ENCODE data around the gene PRDX2.

GRCh38 chr19:12754465-12755196 lies 47.0 kb downstream of the PRDX2 start:
- TF ChIP-seq HDAC2 (IDR thresholded peaks at IDR 0.05) = no peak
- no peak for TF ChIP-seq FOS (IDR thresholded peaks at IDR 0.05; ENCODE audit: borderline replicate concordance, extremely low read depth, insufficient read length)
- no peak for TF ChIP-seq USF2 (IDR thresholded peaks at IDR 0.05; ENCODE audit: borderline replicate concordance, low read depth, low read length)
- no peak for TF ChIP-seq SIN3A (IDR thresholded peaks at IDR 0.05; ENCODE audit: low read depth, low read length)
- TF ChIP-seq RAD51 (IDR thresholded peaks at IDR 0.05) = no peak
- no peak for TF ChIP-seq RCOR1 (conservative IDR thresholded peaks at IDR 0.05; ENCODE audit: low read depth, low read length)
- TF ChIP-seq CTCF (IDR thresholded peaks at IDR 0.05 in 2 of 3, conservative IDR thresholded peaks at IDR 0.05 in 1 of 3; ENCODE audit: control insufficient read depth in 2 of 3, extremely low read depth in 1 of 3, insufficient read depth in 1 of 3, low read depth in 3 of 3, low read length in 3 of 3) = no peak
- no peak for TF ChIP-seq CEBPB (IDR thresholded peaks at IDR 0.05; ENCODE audit: borderline replicate concordance in 1 of 2, low read depth in 2 of 2, low read length in 2 of 2)
- no peak for TF ChIP-seq ELK1 (IDR thresholded peaks at IDR 0.05; ENCODE audit: low read depth, low read length)

All from GM12878 (cell line).